ENCODE data around the gene LRRC49. TPM values are rescaled to one million over a fixed set of nuclear protein-coding genes. Genes with fewer than 3 reads are reported as not detected.

Gene LRRC49
- total RNA-seq, 1 experiment from 2014 or later, result 6.2 TPM

DNA sequence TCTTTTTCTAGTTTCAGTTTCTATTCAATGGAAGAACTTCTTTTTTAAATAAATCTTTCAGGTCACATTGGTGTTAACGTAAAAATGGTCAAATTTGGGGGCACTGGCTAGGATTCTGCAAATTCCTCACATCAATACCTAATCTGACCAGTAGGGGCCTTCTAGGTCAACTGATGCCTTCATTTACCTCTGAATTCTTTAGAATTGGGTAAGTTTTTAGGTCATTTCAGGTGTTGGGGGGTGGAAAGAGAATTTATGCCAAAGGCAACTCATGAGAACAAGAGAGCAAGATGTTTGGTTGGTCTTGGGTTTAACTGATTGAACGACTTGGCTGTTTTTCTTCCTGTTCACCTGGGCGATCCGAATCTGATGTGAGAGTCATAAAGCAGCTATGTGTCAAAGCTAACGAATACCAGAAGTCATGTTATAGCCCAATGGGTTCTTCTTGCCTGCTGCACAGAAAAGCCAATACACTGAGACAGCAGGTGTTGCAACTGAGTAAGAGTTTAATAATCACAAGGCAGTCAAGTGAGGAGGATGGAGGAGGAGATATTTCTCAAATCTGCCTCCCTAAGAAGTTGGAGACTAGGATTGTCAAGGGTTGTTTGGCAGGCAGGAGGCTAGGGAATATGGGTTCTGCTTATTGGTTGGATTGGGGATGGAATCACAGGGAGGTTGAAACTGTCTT lies 15.3 kb downstream of the LRRC49 start:
- BruUV-seq (replicated peaks), result no TSS peak
- H3K36me3 ChIP-seq (ENCODE audit: low read depth), result no peaks in the 10 kb centered on the region
- intact Hi-C loops (cut with micrococcal nuclease; ENCODE audit: unreplicated experiment), result no loop called here
- no peak for DNase-seq
- H3K9me3 ChIP-seq (ENCODE audit: insufficient read depth, low read depth), result peaks cover 16% of the 10 kb centered on the region
- CTCF ChIA-PET, result no interaction called here
- POLR2A ChIA-PET (ENCODE audit: unreplicated experiment), result no interaction called here
- no peaks in the 10 kb centered on the region for H3K9me2 ChIP-seq (ENCODE audit: insufficient read depth)
- no peaks in the 10 kb centered on the region for H3K4me1 ChIP-seq (replicated peaks; ENCODE audit: insufficient read depth)
- no peaks in the 10 kb centered on the region for H4K20me1 ChIP-seq (ENCODE audit: insufficient read depth)
- no peak overlapping the region for H3K4me2 ChIP-seq
- H3F3A ChIP-seq (ENCODE audit: insufficient read depth, low read depth), result no peaks in the 10 kb centered on the region
- no peak overlapping the region for H2AFZ ChIP-seq
- H3K4me3 ChIP-seq, result no peak overlapping the region
- H3K79me2 ChIP-seq (ENCODE audit: low read depth), result no peaks in the 10 kb centered on the region
- H3K27me3 ChIP-seq (ENCODE audit: insufficient read depth, low read depth), result no peaks in the 10 kb centered on the region
- no peak for TF ChIP-seq EZH2 (IDR thresholded peaks at IDR 0.05; ENCODE audit: low read depth)
- TF ChIP-seq, protein P1, sequence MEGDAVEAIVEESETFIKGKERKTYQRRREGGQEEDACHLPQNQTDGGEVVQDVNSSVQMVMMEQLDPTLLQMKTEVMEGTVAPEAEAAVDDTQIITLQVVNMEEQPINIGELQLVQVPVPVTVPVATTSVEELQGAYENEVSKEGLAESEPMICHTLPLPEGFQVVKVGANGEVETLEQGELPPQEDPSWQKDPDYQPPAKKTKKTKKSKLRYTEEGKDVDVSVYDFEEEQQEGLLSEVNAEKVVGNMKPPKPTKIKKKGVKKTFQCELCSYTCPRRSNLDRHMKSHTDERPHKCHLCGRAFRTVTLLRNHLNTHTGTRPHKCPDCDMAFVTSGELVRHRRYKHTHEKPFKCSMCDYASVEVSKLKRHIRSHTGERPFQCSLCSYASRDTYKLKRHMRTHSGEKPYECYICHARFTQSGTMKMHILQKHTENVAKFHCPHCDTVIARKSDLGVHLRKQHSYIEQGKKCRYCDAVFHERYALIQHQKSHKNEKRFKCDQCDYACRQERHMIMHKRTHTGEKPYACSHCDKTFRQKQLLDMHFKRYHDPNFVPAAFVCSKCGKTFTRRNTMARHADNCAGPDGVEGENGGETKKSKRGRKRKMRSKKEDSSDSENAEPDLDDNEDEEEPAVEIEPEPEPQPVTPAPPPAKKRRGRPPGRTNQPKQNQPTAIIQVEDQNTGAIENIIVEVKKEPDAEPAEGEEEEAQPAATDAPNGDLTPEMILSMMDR (conservative IDR thresholded peaks at IDR 0.05), result peak; percentile 40; the same call in 1 of the 2 replicates
- H3K27ac ChIP-seq, result no peak overlapping the region

- CTCF ChIA-PET, result no interaction called here
- no TSS peak for BruUV-seq (replicated peaks)
- no peaks in the 10 kb centered on the region for H3K4me1 ChIP-seq (replicated peaks; ENCODE audit: insufficient read depth)
- intact Hi-C loops (cut with micrococcal nuclease; ENCODE audit: unreplicated experiment), result no loop called here
- DNase-seq, result no peak
- POLR2A ChIA-PET (ENCODE audit: unreplicated experiment), result no interaction called here
- H3K9me3 ChIP-seq (ENCODE audit: insufficient read depth, low read depth), result peaks cover 16% of the 10 kb centered on the region
- TF ChIP-seq EZH2 (IDR thresholded peaks at IDR 0.05; ENCODE audit: low read depth), result no peak
- TF ChIP-seq, protein P1 (conservative IDR thresholded peaks at IDR 0.05), result no peak
- no peaks in the 10 kb centered on the region for H3K79me2 ChIP-seq (ENCODE audit: low read depth)
- H3K36me3 ChIP-seq (ENCODE audit: low read depth), result no peaks in the 10 kb centered on the region
- no peak overlapping the region for H2AFZ ChIP-seq
- no peaks in the 10 kb centered on the region for H4K20me1 ChIP-seq (ENCODE audit: insufficient read depth)
- H3K9me2 ChIP-seq (ENCODE audit: insufficient read depth), result no peaks in the 10 kb centered on the region
- H3K4me3 ChIP-seq, result no peak overlapping the region
- H3K4me2 ChIP-seq, result no peak overlapping the region
- H3K27ac ChIP-seq, result no peak overlapping the region
- H3F3A ChIP-seq (ENCODE audit: insufficient read depth, low read depth), result no peaks in the 10 kb centered on the region
- H3K27me3 ChIP-seq (ENCODE audit: insufficient read depth, low read depth), result no peaks in the 10 kb centered on the region
Measured at GRCh38 chr15:70910958-70911357, 18.3 kb downstream of the LRRC49 start.

DNA sequence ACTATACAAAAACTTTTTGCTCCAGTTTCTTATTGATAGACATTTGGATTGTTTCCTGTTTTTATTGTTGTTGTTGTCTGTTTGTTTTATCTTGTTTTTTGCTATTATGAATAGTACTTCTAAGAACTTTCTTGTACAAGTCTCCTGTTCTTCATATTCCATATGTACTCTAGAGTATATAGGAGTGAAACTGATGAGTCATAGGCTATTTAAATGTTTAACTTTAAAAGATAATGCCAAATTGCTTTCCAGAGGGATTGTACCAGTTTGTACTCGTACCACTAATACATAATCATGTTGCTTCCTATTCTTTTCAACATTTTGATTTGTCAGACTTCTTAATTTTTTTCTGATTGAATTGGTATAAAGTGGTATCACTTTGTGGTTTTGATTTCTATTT lies 19.6 kb downstream of the LRRC49 start:
- Histone ChIP-seq H3K79me2 (ENCODE audit: low read depth) (no peaks in the 10 kb centered on the region), H3F3A (ENCODE audit: insufficient read depth, low read depth) (no peaks in the 10 kb centered on the region), H3K27ac (no peak overlapping the region), H2AFZ (no peak overlapping the region), H3K9me2 (ENCODE audit: insufficient read depth) (no peaks in the 10 kb centered on the region), H3K36me3 (ENCODE audit: low read depth) (no peaks in the 10 kb centered on the region), H4K20me1 (ENCODE audit: insufficient read depth) (no peaks in the 10 kb centered on the region), H3K9me3 (ENCODE audit: insufficient read depth, low read depth) (peaks cover 10% of the 10 kb centered on the region), H3K4me2 (no peak overlapping the region), H3K27me3 (ENCODE audit: insufficient read depth, low read depth) (no peaks in the 10 kb centered on the region), H3K4me1 (replicated peaks; ENCODE audit: insufficient read depth) (no peaks in the 10 kb centered on the region), H3K4me3 (no peak overlapping the region)
- CTCF ChIA-PET, result no interaction called here
- TF ChIP-seq EZH2 (IDR thresholded peaks at IDR 0.05; ENCODE audit: low read depth), result no peak
- TF ChIP-seq, protein P1 (conservative IDR thresholded peaks at IDR 0.05), result no peak
- intact Hi-C loops (cut with micrococcal nuclease; ENCODE audit: unreplicated experiment), result no loop called here
- POLR2A ChIA-PET (ENCODE audit: unreplicated experiment), result no interaction called here
- BruUV-seq (replicated peaks), result no TSS peak
- DNase-seq, result no peak
